ENCODE measurements around the gene RPL29.
A peak's percentile ranks its signal among the peaks of the same experiment; 100 is the strongest.
"Not testable (repeated sequence)": the region's sequence is repeated elsewhere in the genome, so short reads cannot be mapped to it uniquely, and the experiment has no call there.

The RPL29 gene

DNA sequence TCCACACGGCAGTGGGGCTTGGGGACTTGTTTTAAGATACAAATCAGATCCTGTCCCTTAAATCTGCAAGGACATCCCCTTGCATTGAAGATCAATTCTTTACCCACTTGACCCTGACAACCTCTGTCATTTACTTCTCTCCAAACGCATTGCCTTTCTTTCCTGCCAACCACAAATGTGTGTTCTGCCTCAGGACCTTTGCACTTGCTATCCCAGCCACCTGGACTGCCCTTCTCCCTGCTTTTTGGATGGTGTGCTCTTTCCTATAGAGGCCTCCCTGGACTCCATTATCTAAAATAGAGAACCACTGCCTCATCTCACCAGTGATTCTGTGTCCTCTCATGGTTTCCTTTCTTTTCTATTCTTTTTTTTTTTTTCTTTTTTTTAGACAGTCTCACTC, 1.5 kb upstream of the RPL29 start:
- TF ChIP-seq REST (IDR thresholded peaks at IDR 0.05; ENCODE audit: insufficient replicate concordance, low read depth) (no peak), SPI1 (IDR thresholded peaks at IDR 0.05; ENCODE audit: borderline replicate concordance, low read depth) (no peak), CTCF (IDR thresholded peaks at IDR 0.05; ENCODE audit: insufficient read depth, low read length) (no peak), POLR2AphosphoS5 (IDR thresholded peaks at IDR 0.05; ENCODE audit: low read depth) (no peak), GABPA (IDR thresholded peaks at IDR 0.05; ENCODE audit: low read depth) (no peak)
- no peak overlapping the region for H3K27ac ChIP-seq (replicated peaks)
- DNase-seq (ENCODE audit: low read depth in 1 of 2, low spot score in 1 of 2) = no peak
- H3K27me3 ChIP-seq (ENCODE audit: insufficient read depth, poor library complexity, severe bottlenecking) = no peaks in the 10 kb centered on the region
- no peak overlapping the region for H3K4me3 ChIP-seq (replicated peaks; ENCODE audit: insufficient read depth, low read length)

DNA sequence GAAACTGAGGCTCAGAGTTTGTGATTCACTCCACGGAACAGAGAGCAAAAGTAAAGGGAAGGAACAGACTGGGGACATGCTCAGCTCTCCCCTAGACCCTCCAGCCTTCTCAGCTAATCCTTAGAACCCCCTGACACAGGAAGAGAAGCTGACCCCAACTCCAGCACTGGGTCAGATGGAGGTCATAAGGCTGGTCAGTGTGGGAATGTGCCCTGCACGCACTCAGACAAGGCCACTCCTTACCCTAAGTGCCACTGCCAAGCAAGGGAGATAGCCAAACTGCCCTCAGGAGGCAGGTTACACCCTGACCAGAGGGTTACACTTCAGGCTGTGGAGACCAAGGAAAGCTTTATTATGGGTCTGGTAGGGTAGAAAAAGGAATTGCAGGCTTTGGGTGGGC, 1.2 kb downstream of the RPL29 start:
- Histone ChIP-seq H3K27ac (replicated peaks) (peak overlapping the region; percentile 97), H3K27me3 (ENCODE audit: insufficient read depth, poor library complexity, severe bottlenecking) (no peaks in the 10 kb centered on the region), H3K4me3 (replicated peaks; ENCODE audit: insufficient read depth, low read length) (peak overlapping the region; percentile 93)
- TF ChIP-seq GABPA (IDR thresholded peaks at IDR 0.05; ENCODE audit: low read depth) (no peak), POLR2AphosphoS5 (IDR thresholded peaks at IDR 0.05; ENCODE audit: low read depth) (no peak; the same call in 1 of the 2 replicates), SPI1 (IDR thresholded peaks at IDR 0.05; ENCODE audit: borderline replicate concordance, low read depth) (no peak), REST (IDR thresholded peaks at IDR 0.05; ENCODE audit: insufficient replicate concordance, low read depth) (no peak), CTCF (IDR thresholded peaks at IDR 0.05; ENCODE audit: insufficient read depth, low read length) (no peak)
- DNase-seq (ENCODE audit: low read depth in 1 of 2, low spot score in 1 of 2) = no peak

DNA sequence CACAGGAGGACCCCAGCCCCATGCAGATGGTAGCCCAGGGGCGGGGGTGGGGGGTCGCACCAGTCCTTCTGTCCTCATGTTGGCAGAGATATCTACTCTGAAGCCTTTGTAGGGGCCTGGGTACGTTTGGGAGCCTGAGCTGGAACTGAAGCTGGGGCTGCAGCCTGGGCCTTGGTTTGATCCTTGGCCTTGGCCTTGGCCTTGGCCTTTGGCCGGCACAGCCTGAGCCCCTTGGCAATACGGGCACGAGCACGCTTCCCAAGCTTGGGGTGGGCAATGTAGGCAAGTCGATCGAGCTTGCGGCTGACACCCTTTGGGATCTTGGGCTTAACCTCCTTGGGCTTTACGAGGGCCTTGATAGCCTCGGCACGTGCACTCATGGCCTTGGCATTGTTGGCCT, 2.0 kb downstream of the RPL29 start:
- not testable (repeated sequence) for DNase-seq (ENCODE audit: low read depth in 1 of 2, low spot score in 1 of 2); H3K4me3 ChIP-seq (replicated peaks; ENCODE audit: insufficient read depth, low read length); H3K27ac ChIP-seq (replicated peaks); H3K27me3 ChIP-seq (ENCODE audit: insufficient read depth, poor library complexity, severe bottlenecking)

GRCh38 chr3:51992017-51992682, 3.5 kb downstream of the RPL29 start:
- no peak for DNase-seq (ENCODE audit: low read depth in 1 of 2, low spot score in 1 of 2)
- H3K4me3 ChIP-seq (replicated peaks; ENCODE audit: insufficient read depth, low read length) = no peak overlapping the region
- TF ChIP-seq SPI1 (IDR thresholded peaks at IDR 0.05; ENCODE audit: borderline replicate concordance, low read depth) = no peak
- TF ChIP-seq GABPA (IDR thresholded peaks at IDR 0.05; ENCODE audit: low read depth) = no peak
- no peak for TF ChIP-seq REST (IDR thresholded peaks at IDR 0.05; ENCODE audit: insufficient replicate concordance, low read depth)
- no peak for TF ChIP-seq CTCF (IDR thresholded peaks at IDR 0.05; ENCODE audit: insufficient read depth, low read length)
- TF ChIP-seq POLR2AphosphoS5 (IDR thresholded peaks at IDR 0.05; ENCODE audit: low read depth) = 0 out of 2 replicates have a peak, but pooled peaks have one; percentile 41
- H3K27me3 ChIP-seq (ENCODE audit: insufficient read depth, poor library complexity, severe bottlenecking) = no peaks in the 10 kb centered on the region
- H3K27ac ChIP-seq (replicated peaks) = no peak overlapping the region

- H3K4me3 ChIP-seq (replicated peaks; ENCODE audit: insufficient read depth, low read length); H3K27ac ChIP-seq (replicated peaks); H3K27me3 ChIP-seq (ENCODE audit: insufficient read depth, poor library complexity, severe bottlenecking); DNase-seq (ENCODE audit: low read depth in 1 of 2, low spot score in 1 of 2): not testable (repeated sequence)
These were observed 5.2 kb downstream of the RPL29 start for GRCh38 chr3:51990501-51990971.

Measured in HL-60 (cell line).